Transverse colon (tissue), 4 donors: ENCODE measurements around the gene NCK2.

Source experiments
- EP300 ChIP-seq: sonication (generic); formaldehyde crosslinking; IDR thresholded peaks from one replicate; pipeline ENCODE4 v1.6.1; 2017; ENCODE audit warnings: antibody characterized with exemption, low read depth
- POLR2A ChIP-seq: fragments of 450-650 bp; IDR thresholded peaks from one replicate; pipeline ENCODE4 v1.6.1; 2016; ENCODE audit warnings: antibody characterized with exemption, mild to moderate bottlenecking, moderate library complexity
- POLR2AphosphoS5 ChIP-seq, 3 donors: sonication (generic); formaldehyde crosslinking; IDR thresholded peaks; one replicate each; pipeline ENCODE4 v1.6.1; 2016; ENCODE audit warnings: antibody characterized with exemption in 3 of 3
- TF ChIP-seq, protein P1 (sequence below), 5 experiments: fragments of 200-600 bp in 3 of 5; fragments of 450-650 bp in 2 of 5; sonication (generic) in 3 of 5; IDR thresholded peaks; 1 replicate in 2 of 5; 2 replicates in 3 of 5; pipeline ENCODE4 v1.5.1; 2016 to 2017; ENCODE audit warnings: antibody characterized with exemption in 5 of 5, inconsistent platforms in 3 of 5, mild to moderate bottlenecking in 2 of 5, moderate library complexity in 1 of 5

DNA sequence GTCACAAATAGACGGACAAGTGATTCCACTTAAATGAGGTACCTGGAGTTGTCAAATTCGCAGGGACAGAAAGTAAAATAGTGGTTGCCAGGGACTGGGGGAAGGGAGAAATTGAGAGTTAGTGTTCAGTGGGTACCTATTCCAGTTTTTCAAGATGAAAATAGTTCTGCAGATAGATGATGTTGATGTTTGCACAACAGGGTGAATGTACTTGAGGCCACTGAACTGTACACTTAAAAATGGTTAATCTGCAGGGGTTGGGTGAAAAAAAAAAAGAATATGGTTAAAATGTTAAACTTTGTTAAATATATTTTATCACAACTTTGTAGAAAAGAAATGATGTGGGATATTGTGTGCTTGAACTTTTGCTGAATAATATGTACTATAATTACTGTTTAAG, 102.3 kb downstream of the NCK2 start:
- TF ChIP-seq, protein P1, sequence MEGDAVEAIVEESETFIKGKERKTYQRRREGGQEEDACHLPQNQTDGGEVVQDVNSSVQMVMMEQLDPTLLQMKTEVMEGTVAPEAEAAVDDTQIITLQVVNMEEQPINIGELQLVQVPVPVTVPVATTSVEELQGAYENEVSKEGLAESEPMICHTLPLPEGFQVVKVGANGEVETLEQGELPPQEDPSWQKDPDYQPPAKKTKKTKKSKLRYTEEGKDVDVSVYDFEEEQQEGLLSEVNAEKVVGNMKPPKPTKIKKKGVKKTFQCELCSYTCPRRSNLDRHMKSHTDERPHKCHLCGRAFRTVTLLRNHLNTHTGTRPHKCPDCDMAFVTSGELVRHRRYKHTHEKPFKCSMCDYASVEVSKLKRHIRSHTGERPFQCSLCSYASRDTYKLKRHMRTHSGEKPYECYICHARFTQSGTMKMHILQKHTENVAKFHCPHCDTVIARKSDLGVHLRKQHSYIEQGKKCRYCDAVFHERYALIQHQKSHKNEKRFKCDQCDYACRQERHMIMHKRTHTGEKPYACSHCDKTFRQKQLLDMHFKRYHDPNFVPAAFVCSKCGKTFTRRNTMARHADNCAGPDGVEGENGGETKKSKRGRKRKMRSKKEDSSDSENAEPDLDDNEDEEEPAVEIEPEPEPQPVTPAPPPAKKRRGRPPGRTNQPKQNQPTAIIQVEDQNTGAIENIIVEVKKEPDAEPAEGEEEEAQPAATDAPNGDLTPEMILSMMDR (IDR thresholded peaks at IDR 0.05): no peak
- no peak for TF ChIP-seq POLR2AphosphoS5 (IDR thresholded peaks at IDR 0.05)
- no peak for TF ChIP-seq POLR2A
- TF ChIP-seq EP300: no peak
